Measurements from ENCODE around the gene FUCA1. TPM values are rescaled to one million over a fixed set of nuclear protein-coding genes. Genes with fewer than 3 reads are reported as not detected.

FUCA1 gene
- total and polyA plus RNA-seq, 2 of the 4 experiments (the other 2 are of a cell fraction): 2.9 to 3.5 TPM

GRCh38 chr1:23904748-23905357 is 36.8 kb upstream of the FUCA1 start:
- Histone ChIP-seq H3K14ac (replicated peaks; ENCODE audit: low read depth, low read length) (no peak overlapping the region), H2AK9ac (replicated peaks; ENCODE audit: low read depth, low read length, poor library complexity) (no peak overlapping the region), H3K27ac (ENCODE audit: insufficient read depth, low read length) (no peak overlapping the region), H3K9ac (ENCODE audit: low read depth, low read length) (no peak overlapping the region), H3K27me3 (ENCODE audit: control insufficient read depth, insufficient read depth, low read length) (peaks cover 75% of the 10 kb centered on the region), H2BK120ac (ENCODE audit: low read depth, low read length) (no peak overlapping the region), H3K4me3 (ENCODE audit: insufficient read depth, low read depth, low read length) (no peak overlapping the region), H3K4me2 (ENCODE audit: low read depth, low read length) (no peak overlapping the region), H3K9me3 (ENCODE audit: control insufficient read depth, insufficient read depth, low read length) (peaks cover 7% of the 10 kb centered on the region; the same call in 1 of the 2 replicates), H3K4ac (ENCODE audit: low read depth, low read length) (no peak overlapping the region), H2BK15ac (ENCODE audit: low read depth, low read length) (no peak overlapping the region), H4K91ac (ENCODE audit: insufficient read depth, low read depth, low read length) (no peak overlapping the region), H3K4me1 (ENCODE audit: control insufficient read depth, insufficient read depth, low read length) (no peaks in the 10 kb centered on the region), H3K56ac (ENCODE audit: extremely low read depth, insufficient read depth, low read length) (no peak overlapping the region), H3K23ac (ENCODE audit: low read depth, low read length) (no peak overlapping the region), H4K5ac (ENCODE audit: low read depth, low read length) (no peak overlapping the region), H3K36me3 (ENCODE audit: control insufficient read depth, insufficient read depth, low read length) (no peaks in the 10 kb centered on the region), H2BK5ac (ENCODE audit: low read depth, low read length, poor library complexity, severe bottlenecking) (no peak overlapping the region), H3K79me1 (ENCODE audit: low read depth in 1 of 2, low read length in 2 of 2) (no peaks in the 10 kb centered on the region), H2AK5ac (ENCODE audit: low read depth, low read length) (no peak overlapping the region), H2BK20ac (ENCODE audit: low read depth, low read length) (no peak overlapping the region), H2AFZ (replicated peaks; ENCODE audit: low read length, poor library complexity) (no peak overlapping the region), H4K8ac (ENCODE audit: low read depth in 2 of 2, low read length in 2 of 2) (no peak overlapping the region), H3K18ac (ENCODE audit: low read depth, low read length) (no peak overlapping the region), H3K9me1 (ENCODE audit: insufficient read depth, low read length) (no peaks in the 10 kb centered on the region), H4K20me1 (ENCODE audit: insufficient read depth, low read length) (no peaks in the 10 kb centered on the region)
- dilution Hi-C loops (cut with HindIII; ENCODE audit: low sequenced_read_pairs, unreplicated experiment): no loop called here
- in situ Hi-C loops (cut with MboI; ENCODE audit: low sequenced_read_pairs): no loop called here
- no TSS peak for BruUV-seq (replicated peaks)
- intact Hi-C loops (cut with micrococcal nuclease): no loop called here
- DNase-seq: no peak
- POLR2A ChIA-PET (ENCODE audit: unreplicated experiment): interaction anchor here (0.6 kb wide), 1 partner anchor 13 kb away, joined by 4 read pairs; no protein-coding TSS in a partner anchor
- 40% methylated on average over 2 of the region's 10 CpGs; no CpG with 5 or more reads in 1 of the 2 experiments for WGBS, 2 experiments (ENCODE audit: extremely low coverage in 2 of 2, insufficient read length in 1 of 2)
- CTCF ChIA-PET: no interaction called here
- TF ChIP-seq POLR2A (IDR thresholded peaks at IDR 0.05; ENCODE audit: low read depth, low read length): no peak
- no peak for TF ChIP-seq MAFK (IDR thresholded peaks at IDR 0.05; ENCODE audit: low read depth, low read length)
- TF ChIP-seq RAD21 (IDR thresholded peaks at IDR 0.05; ENCODE audit: low read length): no peak
- TF ChIP-seq, protein P1, sequence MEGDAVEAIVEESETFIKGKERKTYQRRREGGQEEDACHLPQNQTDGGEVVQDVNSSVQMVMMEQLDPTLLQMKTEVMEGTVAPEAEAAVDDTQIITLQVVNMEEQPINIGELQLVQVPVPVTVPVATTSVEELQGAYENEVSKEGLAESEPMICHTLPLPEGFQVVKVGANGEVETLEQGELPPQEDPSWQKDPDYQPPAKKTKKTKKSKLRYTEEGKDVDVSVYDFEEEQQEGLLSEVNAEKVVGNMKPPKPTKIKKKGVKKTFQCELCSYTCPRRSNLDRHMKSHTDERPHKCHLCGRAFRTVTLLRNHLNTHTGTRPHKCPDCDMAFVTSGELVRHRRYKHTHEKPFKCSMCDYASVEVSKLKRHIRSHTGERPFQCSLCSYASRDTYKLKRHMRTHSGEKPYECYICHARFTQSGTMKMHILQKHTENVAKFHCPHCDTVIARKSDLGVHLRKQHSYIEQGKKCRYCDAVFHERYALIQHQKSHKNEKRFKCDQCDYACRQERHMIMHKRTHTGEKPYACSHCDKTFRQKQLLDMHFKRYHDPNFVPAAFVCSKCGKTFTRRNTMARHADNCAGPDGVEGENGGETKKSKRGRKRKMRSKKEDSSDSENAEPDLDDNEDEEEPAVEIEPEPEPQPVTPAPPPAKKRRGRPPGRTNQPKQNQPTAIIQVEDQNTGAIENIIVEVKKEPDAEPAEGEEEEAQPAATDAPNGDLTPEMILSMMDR (conservative IDR thresholded peaks at IDR 0.05; ENCODE audit: low read depth, low read length): no peak
- TF ChIP-seq NFE2L2 (IDR thresholded peaks at IDR 0.05; ENCODE audit: low read depth, low read length): no peak
- TF ChIP-seq CEBPB (IDR thresholded peaks at IDR 0.05; ENCODE audit: low read depth, low read length): no peak
- TF ChIP-seq RFX5 (IDR thresholded peaks at IDR 0.05; ENCODE audit: low read depth, low read length): no peak
- no peak for TF ChIP-seq MAZ (IDR thresholded peaks at IDR 0.05; ENCODE audit: borderline replicate concordance, low read depth, low read length)
- no peak for TF ChIP-seq SMC3 (IDR thresholded peaks at IDR 0.05; ENCODE audit: low read depth, low read length)
- TF ChIP-seq RCOR1 (IDR thresholded peaks at IDR 0.05; ENCODE audit: insufficient replicate concordance, low read length): no peak
- no peak for TF ChIP-seq FOS (IDR thresholded peaks at IDR 0.05; ENCODE audit: low read depth, low read length)
- no peak for ATAC-seq (ENCODE audit: low read depth)
